ENCODE measurements around the gene CEACAM21.
A peak's percentile ranks its signal among the peaks of the same experiment; 100 is the strongest.

Gene CEACAM21

GRCh38 chr19:41543582-41543981 is 32.4 kb upstream of the CEACAM21 start:
- Mint-ChIP-seq H3K4me1 (peaks cover 57% of the 10 kb centered on the region), H3K9me3 (no peaks in the 10 kb centered on the region), H3K36me3 (peaks cover 15% of the 10 kb centered on the region), H3K4me3 (peak overlapping the region; percentile 43), H3K27ac (peak overlapping the region; percentile 97)
- no peak for DNase-seq (ENCODE audit: low spot score in 2 of 2)
- ATAC-seq, result peak; percentile 67

GRCh38 chr19:41545547-41545946 is 30.4 kb upstream of the CEACAM21 start:
- Mint-ChIP-seq H3K4me1 (peaks cover 66% of the 10 kb centered on the region), H3K9me3 (no peaks in the 10 kb centered on the region), H3K36me3 (peaks cover 32% of the 10 kb centered on the region), H3K27ac (peak overlapping the region; percentile 97), H3K4me3 (peak overlapping the region; percentile 86)
- ATAC-seq, result peak; percentile 42
- DNase-seq (ENCODE audit: low spot score in 2 of 2), result peak in 1 of 2 donors; percentile 69

DNA sequence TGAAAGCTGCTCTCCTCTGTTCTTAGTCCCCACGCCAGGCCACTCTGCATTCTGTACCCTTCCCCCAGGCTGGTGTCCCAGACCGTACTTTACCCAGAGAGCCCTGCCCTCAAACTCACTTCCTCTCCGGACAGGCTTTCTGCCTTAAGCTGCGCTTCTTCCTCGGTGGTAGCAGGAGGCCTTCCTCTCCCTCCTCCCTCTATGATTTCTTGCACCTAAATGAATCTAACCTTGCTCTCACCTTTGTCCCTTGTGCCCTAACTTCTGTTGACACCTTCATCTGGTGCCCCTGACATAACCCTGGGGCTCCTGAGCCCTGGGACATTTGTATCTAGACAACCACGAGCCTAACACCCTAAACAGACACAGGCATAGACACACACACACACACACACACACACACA is 29.6 kb upstream of the CEACAM21 start:
- Mint-ChIP-seq H3K4me1 (peaks cover 69% of the 10 kb centered on the region), H3K4me3 (peak overlapping the region; percentile 86), H3K27ac (peak overlapping the region; percentile 97), H3K9me3 (no peaks in the 10 kb centered on the region), H3K36me3 (peaks cover 40% of the 10 kb centered on the region)
- peak in 1 of 2 donors; percentile 69 for DNase-seq (ENCODE audit: low spot score in 2 of 2)
- peak; percentile 59 for ATAC-seq

DNA sequence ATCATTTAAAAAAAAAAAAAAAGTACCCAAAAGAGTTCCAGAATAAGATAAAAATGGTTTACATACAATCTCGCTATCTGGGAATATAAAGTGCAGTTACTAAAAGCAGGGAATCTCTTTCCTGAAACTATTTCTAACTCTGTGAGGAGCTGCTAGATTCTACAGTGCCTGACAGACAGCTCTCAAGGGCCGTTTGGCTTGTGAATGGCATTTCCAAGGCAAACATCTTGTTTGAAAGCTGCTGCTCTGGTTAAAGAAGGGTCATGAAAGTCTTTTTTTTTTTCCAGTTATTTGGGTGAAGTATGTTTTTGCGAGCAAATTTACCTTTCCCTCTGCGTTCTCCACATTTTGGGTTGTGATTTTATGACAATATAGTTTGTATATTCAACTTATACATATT is 29.0 kb upstream of the CEACAM21 start:
- ATAC-seq (no peak), DNase-seq (ENCODE audit: low spot score in 2 of 2) (no peak)
- Mint-ChIP-seq H3K36me3 (peaks cover 46% of the 10 kb centered on the region), H3K4me3 (peak overlapping the region; percentile 86), H3K27ac (peak overlapping the region; percentile 97), H3K9me3 (no peaks in the 10 kb centered on the region), H3K4me1 (peaks cover 73% of the 10 kb centered on the region)

DNA sequence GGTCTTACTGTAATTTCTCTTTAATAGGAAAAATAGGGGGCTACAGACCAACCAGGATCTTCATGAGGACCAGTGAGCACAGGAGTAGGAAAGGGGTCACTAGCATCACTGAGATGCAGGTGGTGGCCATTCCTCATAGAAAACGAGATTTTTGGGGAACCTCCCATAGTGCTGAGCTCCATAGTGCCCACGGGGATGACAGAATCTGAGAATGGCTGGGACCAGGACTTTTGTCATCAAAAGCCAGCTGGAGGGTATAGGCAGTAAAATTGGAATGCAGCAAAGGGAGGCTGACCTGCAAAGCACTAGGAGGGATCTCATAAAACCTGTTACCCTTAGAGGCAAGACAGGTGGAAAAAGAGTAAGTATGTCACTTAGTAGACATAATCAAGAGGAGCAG is 28.4 kb upstream of the CEACAM21 start:
- peak in 1 of 2 donors; percentile 46 for DNase-seq (ENCODE audit: low spot score in 2 of 2)
- Mint-ChIP-seq H3K27ac (peak overlapping the region; percentile 97), H3K9me3 (no peaks in the 10 kb centered on the region), H3K4me3 (peak overlapping the region; percentile 86), H3K36me3 (peaks cover 52% of the 10 kb centered on the region), H3K4me1 (peaks cover 71% of the 10 kb centered on the region)
- ATAC-seq, result no peak

DNA sequence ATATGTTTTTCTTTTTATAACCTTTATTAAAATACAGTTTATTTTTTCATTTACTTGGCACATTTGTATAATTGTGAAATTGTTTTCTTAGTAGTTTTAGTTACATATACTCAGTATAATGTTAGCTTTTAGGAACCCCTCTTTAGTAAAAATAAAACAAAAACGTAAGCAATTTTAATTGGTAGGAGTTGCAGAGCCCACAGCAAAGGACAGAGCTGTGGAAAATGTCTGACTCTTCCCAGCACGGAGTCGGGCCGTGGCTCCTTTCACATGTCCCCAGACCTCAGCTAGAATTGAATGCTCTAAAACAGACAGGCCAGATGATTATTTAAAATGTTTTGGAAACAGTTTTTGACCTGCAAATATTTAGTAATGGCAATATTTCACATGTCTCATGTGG is 27.9 kb upstream of the CEACAM21 start:
- H3K27ac Mint-ChIP-seq, result peak overlapping the region; percentile 97
- peaks cover 57% of the 10 kb centered on the region for H3K36me3 Mint-ChIP-seq
- no peaks in the 10 kb centered on the region for H3K9me3 Mint-ChIP-seq
- H3K4me3 Mint-ChIP-seq, result peak overlapping the region; percentile 86
- no peak for ATAC-seq
- peaks cover 73% of the 10 kb centered on the region for H3K4me1 Mint-ChIP-seq
- no peak for DNase-seq (ENCODE audit: low spot score in 2 of 2)

- Mint-ChIP-seq H3K36me3 (peaks cover 62% of the 10 kb centered on the region), H3K4me3 (peak overlapping the region; percentile 86), H3K4me1 (peaks cover 72% of the 10 kb centered on the region), H3K9me3 (no peaks in the 10 kb centered on the region), H3K27ac (peak overlapping the region; percentile 97)
- ATAC-seq, result peak; percentile 86
- DNase-seq (ENCODE audit: low spot score in 2 of 2), result peak in 1 of 2 donors; percentile 86
These were observed 26.8 kb upstream of the CEACAM21 start for GRCh38 chr19:41548954-41549688.

- Mint-ChIP-seq H3K4me1 (peaks cover 72% of the 10 kb centered on the region), H3K4me3 (peak overlapping the region; percentile 86), H3K27ac (peak overlapping the region; percentile 97), H3K36me3 (peaks cover 70% of the 10 kb centered on the region), H3K9me3 (no peaks in the 10 kb centered on the region)
- DNase-seq (ENCODE audit: low spot score in 2 of 2), result no peak
- ATAC-seq, result no peak
These were observed 26.1 kb upstream of the CEACAM21 start for GRCh38 chr19:41549884-41550283.

DNA sequence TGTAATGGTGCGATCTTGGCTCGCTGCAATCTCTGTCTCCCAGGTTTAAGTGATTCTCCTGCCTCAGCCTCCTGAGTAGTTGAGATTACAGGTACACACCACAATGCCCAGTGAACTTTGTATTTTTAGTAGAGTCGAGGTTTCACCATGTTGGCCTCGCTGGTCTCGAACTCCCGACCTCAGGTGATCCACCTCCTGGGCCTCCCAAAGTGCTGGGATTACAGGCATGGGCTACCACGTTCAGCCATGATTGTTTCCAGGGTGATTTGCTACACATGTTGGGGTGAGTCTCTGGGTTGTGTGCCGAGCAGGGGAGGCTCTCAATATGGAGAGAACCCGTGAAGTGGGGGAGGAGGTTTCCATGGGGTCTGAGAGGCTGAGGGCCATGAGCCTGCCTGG is 24.8 kb upstream of the CEACAM21 start:
- Mint-ChIP-seq H3K4me1 (peaks cover 72% of the 10 kb centered on the region), H3K27ac (peak overlapping the region; percentile 97), H3K36me3 (peaks cover 74% of the 10 kb centered on the region), H3K9me3 (no peaks in the 10 kb centered on the region), H3K4me3 (peak overlapping the region; percentile 86)
- ATAC-seq (no peak), DNase-seq (ENCODE audit: low spot score in 2 of 2) (peak in 1 of 2 donors; percentile 62)

- ATAC-seq (no peak), DNase-seq (ENCODE audit: low spot score in 2 of 2) (peak in 1 of 2 donors; percentile 51)
- peak overlapping the region; percentile 86 for H3K4me3 Mint-ChIP-seq
- peak overlapping the region; percentile 97 for H3K27ac Mint-ChIP-seq
- H3K36me3 Mint-ChIP-seq, result peaks cover 79% of the 10 kb centered on the region
- no peaks in the 10 kb centered on the region for H3K9me3 Mint-ChIP-seq
- peaks cover 67% of the 10 kb centered on the region for H3K4me1 Mint-ChIP-seq
These were observed 24.3 kb upstream of the CEACAM21 start for GRCh38 chr19:41551711-41552110.

- ATAC-seq, result peak; percentile 20
- Mint-ChIP-seq H3K36me3 (peaks cover 87% of the 10 kb centered on the region), H3K4me1 (peaks cover 69% of the 10 kb centered on the region), H3K4me3 (peak overlapping the region; percentile 86), H3K9me3 (no peaks in the 10 kb centered on the region), H3K27ac (peak overlapping the region; percentile 97)
- no peak for DNase-seq (ENCODE audit: low spot score in 2 of 2)
These were observed 23.4 kb upstream of the CEACAM21 start for GRCh38 chr19:41552558-41552957.

DNA sequence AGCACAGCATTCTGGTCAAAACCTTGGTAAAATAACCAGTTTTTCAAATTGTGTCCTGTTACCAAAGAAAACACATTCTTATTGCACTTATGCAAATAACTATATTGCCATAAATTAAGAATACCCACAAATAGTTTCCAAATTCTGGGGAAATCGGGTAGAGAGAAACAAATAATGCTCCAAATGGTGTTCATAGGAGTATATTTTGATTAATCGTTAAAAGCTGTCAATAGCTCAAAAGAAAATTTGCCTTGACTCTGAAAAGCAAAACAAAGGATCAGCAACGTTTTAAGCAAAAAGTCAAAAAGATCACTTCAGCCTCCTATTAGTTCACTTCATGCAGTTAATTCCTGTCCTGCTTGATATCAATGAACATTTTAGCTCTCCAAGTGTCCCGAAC is 22.2 kb upstream of the CEACAM21 start:
- no peaks in the 10 kb centered on the region for H3K9me3 Mint-ChIP-seq
- no peak for DNase-seq (ENCODE audit: low spot score in 2 of 2)
- peak overlapping the region; percentile 86 for H3K4me3 Mint-ChIP-seq
- peaks cover 64% of the 10 kb centered on the region for H3K4me1 Mint-ChIP-seq
- no peak for ATAC-seq
- peaks cover 98% of the 10 kb centered on the region for H3K36me3 Mint-ChIP-seq
- H3K27ac Mint-ChIP-seq, result peak overlapping the region; percentile 97

- Mint-ChIP-seq H3K27ac (peak overlapping the region; percentile 97), H3K36me3 (peaks cover 93% of the 10 kb centered on the region), H3K9me3 (no peaks in the 10 kb centered on the region), H3K4me3 (peak overlapping the region; percentile 86), H3K4me1 (peaks cover 67% of the 10 kb centered on the region)
- DNase-seq (ENCODE audit: low spot score in 2 of 2), result no peak
- peak; percentile 68 for ATAC-seq
These were observed 21.1 kb upstream of the CEACAM21 start for GRCh38 chr19:41554907-41555306.

DNA sequence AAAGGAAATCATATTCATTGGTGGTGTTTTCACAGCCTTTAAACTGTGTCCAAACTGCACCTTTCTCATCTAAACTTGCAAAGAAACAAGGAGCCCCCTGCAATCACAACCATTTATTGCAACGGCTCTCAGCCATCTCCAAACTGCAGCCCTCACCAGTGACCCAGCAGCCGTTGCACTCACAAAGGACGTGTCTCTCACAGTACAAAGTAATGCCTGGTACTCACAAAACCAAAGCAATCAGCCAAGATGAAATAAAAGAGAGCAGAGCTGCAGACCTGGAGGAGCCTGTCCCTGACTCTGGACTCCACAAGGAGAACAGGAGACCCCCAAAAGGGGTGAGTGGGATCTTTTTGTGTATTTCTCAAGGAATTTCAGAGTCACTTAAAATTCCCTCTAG is 20.2 kb upstream of the CEACAM21 start:
- Mint-ChIP-seq H3K4me3 (peak overlapping the region; percentile 86), H3K27ac (peak overlapping the region; percentile 97), H3K36me3 (peaks cover 93% of the 10 kb centered on the region), H3K4me1 (peaks cover 71% of the 10 kb centered on the region), H3K9me3 (no peaks in the 10 kb centered on the region)
- ATAC-seq, result no peak
- DNase-seq (ENCODE audit: low spot score in 2 of 2), result peak in 1 of 2 donors; percentile 46

DNA sequence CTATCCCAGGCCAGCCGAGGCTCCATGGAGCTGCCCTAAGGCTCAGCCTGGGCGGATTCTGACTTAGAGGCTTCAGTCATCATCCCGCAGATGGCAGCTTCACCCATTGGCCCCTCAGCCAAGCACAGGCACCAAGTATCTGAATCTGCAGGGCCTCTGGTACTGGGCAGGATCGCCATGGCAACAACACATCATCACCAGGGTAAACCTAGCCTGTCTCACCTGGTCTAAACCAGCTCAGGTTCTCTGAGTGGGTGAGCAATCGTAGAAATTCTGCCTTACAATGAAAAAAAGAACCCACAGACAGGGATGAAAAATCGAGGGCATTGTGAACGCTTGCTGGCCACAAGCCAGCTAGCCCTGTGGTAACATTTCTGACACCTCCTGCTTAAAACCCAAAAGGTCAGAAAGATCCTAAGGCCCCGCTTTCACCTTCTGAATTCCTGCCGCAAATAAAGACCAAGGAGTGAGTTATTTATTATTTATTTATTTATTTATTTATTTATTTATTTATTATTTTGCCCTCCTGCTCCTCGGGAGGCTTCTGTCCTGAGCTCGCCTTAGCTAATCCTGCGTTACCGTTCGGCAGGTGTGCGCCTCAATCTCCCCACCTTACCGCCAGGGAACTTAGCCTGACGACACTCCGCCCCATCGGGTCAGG is 12.0 kb upstream of the CEACAM21 start:
- Mint-ChIP-seq H3K27ac (peak overlapping the region; percentile 14), H3K9me3 (no peaks in the 10 kb centered on the region), H3K4me3 (peak overlapping the region; percentile 45), H3K4me1 (peaks cover 35% of the 10 kb centered on the region), H3K36me3 (peaks cover 63% of the 10 kb centered on the region)
- DNase-seq (ENCODE audit: low spot score in 2 of 2) (no peak), ATAC-seq (peak; percentile 86)
